Astrocyte of the spinal cord (primary cell): ENCODE data around the gene AKT1.
"Not testable (repeated sequence)": the region's sequence is repeated elsewhere in the genome, so short reads cannot be mapped to it uniquely, and the experiment has no call there.

Experiments
- DNase-seq: peaks from one replicate; pipeline ENCODE4 v3.0.0; 2011; ENCODE audit warnings: low read depth, low spot score
- H3K4me3 ChIP-seq: 2 replicates; pipeline ENCODE4 v1.5.1; 2011; ENCODE audit warnings: low read depth, mild to moderate bottlenecking, low read length, moderate library complexity
- CTCF ChIP-seq: IDR thresholded peaks from 2 replicates; pipeline ENCODE4 v1.5.1; 2012; ENCODE audit warnings: low read depth, mild to moderate bottlenecking, low read length, inconsistent platforms
- in situ Hi-C: cut with HindIII; loops from 2 replicates; pipeline ENCODE4 v1.10.0; 2017; ENCODE audit warnings: low sequenced_read_pairs

Gene AKT1

GRCh38 chr14:104754213-104754851, 41.2 kb downstream of the AKT1 start:
- DNase-seq = no peak
- H3K4me3 ChIP-seq = peak overlapping the region; percentile 90
- TF ChIP-seq CTCF = no peak
- in situ Hi-C loops = no loop called here

- peak overlapping the region; percentile 90 for H3K4me3 ChIP-seq
- TF ChIP-seq CTCF = no peak
- in situ Hi-C loops = no loop called here
- no peak for DNase-seq
Observed at GRCh38 chr14:104753528-104754212, 41.9 kb downstream of the AKT1 start.

- H3K4me3 ChIP-seq = peak within 1 kb of the TSS; percentile 90
- in situ Hi-C loops = no loop called here
- peak; percentile 100 for DNase-seq
- TF ChIP-seq CTCF = no peak
Observed at GRCh38 chr14:104752735-104753527, 42.6 kb downstream of the AKT1 start, which contains the start of gene SIVA1. TSS of gene SIVA1 (plus strand) at chr14:104753147. CDS start at chr14:104753202, 55 bp downstream.

GRCh38 chr14:104752423-104752734, 43.2 kb downstream of the AKT1 start:
- in situ Hi-C loops = no loop called here
- no peak for TF ChIP-seq CTCF
- DNase-seq = no peak
- H3K4me3 ChIP-seq = peak overlapping the region; percentile 90

GRCh38 chr14:104751539-104752422, 43.8 kb downstream of the AKT1 start:
- in situ Hi-C loops = no loop called here
- H3K4me3 ChIP-seq = peak overlapping the region; percentile 90
- no peak for TF ChIP-seq CTCF
- no peak for DNase-seq

GRCh38 chr14:104750753-104751057, 44.8 kb downstream of the AKT1 start:
- H3K4me3 ChIP-seq, DNase-seq, in situ Hi-C loops: not testable (repeated sequence)
